GM13976 (cell line): ENCODE data around the gene PPP1R1B.

Source experiments
- DNase-seq: peaks from one replicate; pipeline ENCODE4 v3.0.0; 2012; ENCODE audit warnings: low spot score
- in situ Hi-C: fragments of 300-500 bp; cut with MboI; formaldehyde crosslinking; loops from one replicate; pipeline ENCODE4 v1.12.0; 2022; ENCODE audit warnings: low sequenced_read_pairs, mixed read lengths, inconsistent platforms; ENCODE audit not compliant: unreplicated experiment
- TF ChIP-seq, protein P1 (sequence below): IDR thresholded peaks from 2 replicates; pipeline ENCODE4 v1.5.1; 2012; ENCODE audit warnings: borderline replicate concordance, mild to moderate bottlenecking; ENCODE audit not compliant: insufficient read depth; ENCODE audit errors: extremely low read depth, missing control alignments, control extremely low read depth

PPP1R1B gene

DNA sequence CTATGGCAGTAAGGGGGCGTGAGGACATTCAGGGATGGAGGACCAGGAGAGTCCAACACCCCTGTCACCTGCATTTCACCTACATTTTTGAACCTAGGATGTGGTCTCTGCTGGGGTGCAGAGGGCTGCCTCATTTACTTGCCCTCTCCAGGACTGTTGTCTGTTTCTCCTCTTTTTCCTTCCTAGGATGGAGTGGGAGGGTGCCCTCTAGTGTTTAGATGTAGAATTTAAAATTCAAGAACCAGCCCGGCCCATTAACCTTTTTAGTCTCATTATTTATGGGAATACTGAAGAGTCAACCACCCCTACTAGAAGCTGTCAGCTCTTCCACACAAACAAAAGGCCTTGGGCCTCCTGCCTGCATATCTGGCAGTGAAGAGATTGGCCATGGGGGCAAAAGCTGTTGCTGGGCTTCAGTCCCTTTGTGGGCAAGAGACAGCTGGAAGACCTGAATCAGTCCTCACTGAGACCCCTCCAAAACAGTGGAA is 7.7 kb downstream of the PPP1R1B start:
- TF ChIP-seq, protein P1, sequence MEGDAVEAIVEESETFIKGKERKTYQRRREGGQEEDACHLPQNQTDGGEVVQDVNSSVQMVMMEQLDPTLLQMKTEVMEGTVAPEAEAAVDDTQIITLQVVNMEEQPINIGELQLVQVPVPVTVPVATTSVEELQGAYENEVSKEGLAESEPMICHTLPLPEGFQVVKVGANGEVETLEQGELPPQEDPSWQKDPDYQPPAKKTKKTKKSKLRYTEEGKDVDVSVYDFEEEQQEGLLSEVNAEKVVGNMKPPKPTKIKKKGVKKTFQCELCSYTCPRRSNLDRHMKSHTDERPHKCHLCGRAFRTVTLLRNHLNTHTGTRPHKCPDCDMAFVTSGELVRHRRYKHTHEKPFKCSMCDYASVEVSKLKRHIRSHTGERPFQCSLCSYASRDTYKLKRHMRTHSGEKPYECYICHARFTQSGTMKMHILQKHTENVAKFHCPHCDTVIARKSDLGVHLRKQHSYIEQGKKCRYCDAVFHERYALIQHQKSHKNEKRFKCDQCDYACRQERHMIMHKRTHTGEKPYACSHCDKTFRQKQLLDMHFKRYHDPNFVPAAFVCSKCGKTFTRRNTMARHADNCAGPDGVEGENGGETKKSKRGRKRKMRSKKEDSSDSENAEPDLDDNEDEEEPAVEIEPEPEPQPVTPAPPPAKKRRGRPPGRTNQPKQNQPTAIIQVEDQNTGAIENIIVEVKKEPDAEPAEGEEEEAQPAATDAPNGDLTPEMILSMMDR: peak; percentile 38
- in situ Hi-C loops: loop anchor here (10.0 kb wide), 1 partner anchor 110 kb away; no protein-coding TSS in a partner anchor
- DNase-seq: no peak

DNA sequence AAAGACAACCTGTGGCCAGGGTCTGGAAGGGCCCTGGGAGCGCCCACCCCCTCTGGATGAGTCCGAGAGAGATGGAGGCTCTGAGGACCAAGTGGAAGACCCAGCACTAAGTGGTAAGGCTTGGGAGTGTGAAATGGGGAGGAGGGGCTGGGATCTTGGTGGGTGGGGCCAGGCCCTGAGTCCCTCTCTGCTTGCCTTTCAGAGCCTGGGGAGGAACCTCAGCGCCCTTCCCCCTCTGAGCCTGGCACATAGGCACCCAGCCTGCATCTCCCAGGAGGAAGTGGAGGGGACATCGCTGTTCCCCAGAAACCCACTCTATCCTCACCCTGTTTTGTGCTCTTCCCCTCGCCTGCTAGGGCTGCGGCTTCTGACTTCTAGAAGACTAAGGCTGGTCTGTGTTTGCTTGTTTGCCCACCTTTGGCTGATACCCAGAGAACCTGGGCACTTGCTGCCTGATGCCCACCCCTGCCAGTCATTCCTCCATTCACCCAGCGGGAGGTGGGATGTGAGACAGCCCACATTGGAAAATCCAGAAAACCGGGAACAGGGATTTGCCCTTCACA is 8.9 kb downstream of the PPP1R1B start:
- in situ Hi-C loops: loop anchor here (10.0 kb wide), 1 partner anchor 109 kb away; no protein-coding TSS in a partner anchor
- TF ChIP-seq, protein P1: no peak
- DNase-seq: no peak

DNA sequence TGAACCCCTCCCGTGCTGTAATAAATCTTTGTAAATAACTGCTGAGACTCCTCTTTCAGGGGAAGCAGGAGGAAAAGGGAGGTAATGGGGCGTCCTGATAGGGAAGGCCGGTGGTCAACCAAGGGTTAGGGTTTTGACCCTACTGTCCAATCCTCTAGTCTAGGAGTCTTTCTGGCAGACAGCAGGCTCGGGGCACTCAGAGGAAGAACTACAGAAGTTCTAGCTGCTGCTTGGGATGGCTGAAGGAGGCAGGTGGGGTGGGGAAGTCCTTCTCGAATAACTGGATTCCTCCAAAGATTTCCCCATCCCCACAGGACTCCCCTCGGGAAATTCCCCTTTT is 9.8 kb downstream of the PPP1R1B start:
- in situ Hi-C loops: loop anchor here (10.0 kb wide), 1 partner anchor 108 kb away; no protein-coding TSS in a partner anchor
- DNase-seq: no peak
- TF ChIP-seq, protein P1: no peak

DNA sequence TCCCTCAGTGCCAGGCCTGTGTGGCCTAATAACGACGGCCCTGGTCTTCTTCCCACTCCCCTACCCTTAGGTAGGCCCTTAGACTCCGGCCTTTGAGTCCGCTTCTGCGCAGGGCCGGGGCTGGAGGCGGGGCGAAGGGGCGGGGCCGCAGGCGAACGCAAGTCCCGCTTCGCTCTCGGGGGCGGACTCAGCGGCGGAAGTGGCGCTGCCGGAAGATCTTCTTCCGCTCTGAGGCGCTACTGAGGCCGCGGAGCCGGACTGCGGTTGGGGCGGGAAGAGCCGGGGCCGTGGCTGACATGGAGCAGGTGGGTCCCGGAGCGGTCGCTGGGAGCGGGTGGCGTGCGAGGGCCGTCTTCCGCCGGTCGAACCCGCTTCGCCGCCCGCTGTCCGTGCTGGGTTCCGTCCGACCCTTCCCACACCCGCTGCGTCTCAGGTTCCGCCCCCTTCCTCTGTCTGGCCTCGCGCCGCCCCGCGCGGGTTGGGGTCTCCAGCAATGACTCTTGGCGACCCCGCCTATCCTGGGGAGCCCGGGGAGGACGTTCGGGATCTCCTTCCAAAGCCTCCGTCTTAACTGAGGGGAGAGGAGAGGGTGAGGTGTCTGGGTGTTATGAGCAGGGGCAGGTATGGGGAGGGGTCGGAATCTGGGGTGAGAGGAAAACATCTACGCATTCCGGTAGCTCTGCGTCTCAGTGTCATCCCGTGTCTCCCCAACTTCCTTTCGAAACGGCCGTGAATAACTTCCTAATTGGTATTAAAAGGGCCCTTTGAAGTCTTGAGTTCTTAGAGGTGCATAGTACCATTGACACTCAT is 10.4 kb downstream of the PPP1R1B start, which contains the start of gene STARD3:
TSS of gene STARD3 (plus strand) at position 218 of the 810 bp plus-strand sequence. CDS start 16,388 bp downstream, outside the sequence.
- TF ChIP-seq, protein P1: no peak
- peak; percentile 98 for DNase-seq
- in situ Hi-C loops: loop anchor here (10.0 kb wide), 1 partner anchor 108 kb away; no protein-coding TSS in a partner anchor

DNA sequence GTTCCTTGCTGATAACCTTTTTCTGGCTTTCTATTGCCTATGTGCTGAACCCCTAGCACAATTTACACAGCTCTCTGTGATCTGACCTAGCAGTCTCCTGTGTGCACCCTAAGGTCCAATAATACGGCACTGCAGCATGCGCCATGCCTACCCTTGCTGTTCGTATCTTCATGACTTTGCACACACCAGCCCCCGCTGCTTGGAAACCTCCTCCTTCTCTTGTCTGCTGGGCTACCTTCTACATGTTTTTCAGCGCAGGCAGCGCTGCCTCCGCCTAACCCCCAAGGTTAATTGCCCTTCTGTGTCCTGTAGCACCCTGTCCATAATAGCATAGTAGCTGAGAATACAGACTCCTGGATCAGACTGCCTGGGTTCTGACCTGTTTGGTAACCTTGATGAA is 11.6 kb downstream of the PPP1R1B start:
- in situ Hi-C loops: loop anchor here (10.0 kb wide), 1 partner anchor 106 kb away; no protein-coding TSS in a partner anchor
- TF ChIP-seq, protein P1: no peak
- DNase-seq: no peak

DNA sequence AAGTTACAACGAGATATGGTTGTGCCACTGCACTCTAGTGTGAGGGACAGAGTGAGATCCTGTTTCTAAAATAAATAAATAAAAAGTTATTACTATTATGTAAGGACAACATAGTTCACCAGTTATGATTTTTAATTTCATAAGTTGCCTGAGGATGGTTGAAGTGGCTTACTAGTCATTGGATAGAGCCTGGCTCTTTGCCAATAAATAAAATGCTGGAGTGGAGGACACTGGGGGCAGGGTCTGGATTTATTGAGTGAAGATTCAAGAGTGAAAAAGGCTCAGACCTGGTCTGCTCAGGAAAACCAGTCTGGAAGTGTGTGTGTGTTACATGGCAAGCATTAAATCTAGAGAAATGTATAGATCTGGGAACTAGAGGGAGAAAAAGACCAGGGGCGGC is 12.3 kb downstream of the PPP1R1B start:
- in situ Hi-C loops: loop anchor here (10.0 kb wide), 1 partner anchor 106 kb away; no protein-coding TSS in a partner anchor
- DNase-seq: no peak
- TF ChIP-seq, protein P1: no peak
